Measurements from ENCODE around the gene NFKBIA.

DNA sequence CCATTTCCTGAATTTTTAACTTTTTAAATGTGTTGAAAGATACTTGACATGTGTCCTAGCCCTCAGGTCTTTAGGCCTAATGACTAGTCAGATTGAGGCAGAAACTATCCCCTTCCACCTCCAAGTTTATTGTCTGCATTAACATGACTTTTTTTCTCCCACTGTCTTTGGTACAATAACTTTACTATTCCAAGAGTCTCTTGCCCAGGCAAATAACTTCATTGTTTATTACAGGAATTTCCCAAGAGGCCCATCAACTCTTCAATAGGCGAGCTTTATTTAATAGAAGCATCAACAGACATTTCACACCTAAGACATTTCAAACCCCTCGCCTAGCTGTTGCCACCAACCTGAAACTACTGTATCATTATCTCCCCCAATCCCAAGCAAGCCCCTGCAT, 10.7 kb downstream of the NFKBIA start:
- no peak for TF ChIP-seq POLR2A (IDR thresholded peaks at IDR 0.05)
- no peak for TF ChIP-seq CTCF (IDR thresholded peaks at IDR 0.05)

Measured in Peyer's patch (tissue), 4 donors.